ENCODE results near the gene SNAPC3. TPM values are rescaled to one million over a fixed set of nuclear protein-coding genes. Genes with fewer than 3 reads are reported as not detected.
"Not testable (repeated sequence)": the region's sequence is repeated elsewhere in the genome, so short reads cannot be mapped to it uniquely, and the experiment has no call there.

SNAPC3 gene
- total RNA-seq, 2 donors from 2014 or later, result 41.3 to 52.5 TPM

DNA sequence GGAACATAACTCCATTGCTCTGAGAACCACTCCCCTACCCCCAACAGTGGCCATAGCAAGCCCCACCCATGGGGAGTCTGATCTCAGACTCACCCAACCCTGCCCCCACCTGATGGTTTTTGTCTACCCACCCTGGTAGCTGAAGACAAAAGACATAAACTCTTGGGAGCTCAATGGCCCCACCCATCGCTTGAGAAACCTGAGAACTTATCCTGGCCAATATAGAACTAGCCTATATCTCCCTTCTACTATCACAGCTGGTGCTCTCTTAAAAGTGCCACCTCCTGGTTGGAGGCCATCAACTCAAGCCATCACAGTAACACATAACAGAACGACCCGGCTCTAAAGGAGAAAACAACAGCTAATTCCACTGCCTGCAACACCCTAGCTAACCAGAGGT, 47.9 kb upstream of the SNAPC3 start:
- no peak overlapping the region for H3K4me3 Mint-ChIP-seq
- H3K27ac ChIP-seq (ENCODE audit: low read depth, low read length), result no peak overlapping the region
- no peaks in the 10 kb centered on the region for H3K4me1 ChIP-seq (ENCODE audit: control insufficient read depth, insufficient read depth, low read length)
- H3K9me3 Mint-ChIP-seq, result peaks cover 52% of the 10 kb centered on the region
- H3K27me3 Mint-ChIP-seq (ENCODE audit: insufficient read depth), result no peaks in the 10 kb centered on the region
- 81 to 83% methylated on average over 3 of the region's 3 CpGs for WGBS, 2 experiments (ENCODE audit: insufficient coverage in 1 of 2, insufficient read length in 1 of 2)
- no peaks in the 10 kb centered on the region for H3K27me3 ChIP-seq (ENCODE audit: control insufficient read depth, insufficient read depth, low read length, poor library complexity, severe bottlenecking)
- DNase-seq, result peak; percentile 55
- H3K4me3 ChIP-seq (ENCODE audit: low read length), result no peak overlapping the region
- H3K27ac Mint-ChIP-seq, result no peak overlapping the region
- peaks cover 11% of the 10 kb centered on the region for H3K36me3 Mint-ChIP-seq (ENCODE audit: low read depth)
- H3K36me3 ChIP-seq (ENCODE audit: control insufficient read depth, insufficient read depth, low read length), result no peaks in the 10 kb centered on the region
- H3K9ac ChIP-seq (ENCODE audit: extremely low read depth, low read length, poor library complexity, severe bottlenecking), result no peak overlapping the region
- H3K4me1 Mint-ChIP-seq, result peaks cover 5% of the 10 kb centered on the region
- TF ChIP-seq CTCF (conservative IDR thresholded peaks at IDR 0.05), result no peak
- peaks cover 51% of the 10 kb centered on the region for H3K9me3 ChIP-seq (ENCODE audit: control insufficient read depth, low read length)

- H3K27ac ChIP-seq (ENCODE audit: low read depth, low read length), result no peak overlapping the region
- peaks cover 51% of the 10 kb centered on the region for H3K9me3 ChIP-seq (ENCODE audit: control insufficient read depth, low read length)
- Mint-ChIP-seq H3K27me3 (ENCODE audit: insufficient read depth) (no peaks in the 10 kb centered on the region), H3K36me3 (ENCODE audit: low read depth) (peaks cover 11% of the 10 kb centered on the region), H3K9me3 (peaks cover 53% of the 10 kb centered on the region), H3K4me1 (peaks cover 5% of the 10 kb centered on the region), H3K4me3 (no peak overlapping the region), H3K27ac (no peak overlapping the region)
- WGBS, 2 experiments (ENCODE audit: insufficient coverage in 1 of 2, insufficient read length in 1 of 2), result 92 to 100% methylated on average over 3 to 4 of the region's 4 CpGs
- H3K9ac ChIP-seq (ENCODE audit: extremely low read depth, low read length, poor library complexity, severe bottlenecking), result no peak overlapping the region
- H3K4me3 ChIP-seq (ENCODE audit: low read length), result peak overlapping the region; percentile 56
- TF ChIP-seq CTCF (conservative IDR thresholded peaks at IDR 0.05), result no peak
- DNase-seq, result no peak
- no peaks in the 10 kb centered on the region for H3K4me1 ChIP-seq (ENCODE audit: control insufficient read depth, insufficient read depth, low read length)
- no peaks in the 10 kb centered on the region for H3K27me3 ChIP-seq (ENCODE audit: control insufficient read depth, insufficient read depth, low read length, poor library complexity, severe bottlenecking)
- no peaks in the 10 kb centered on the region for H3K36me3 ChIP-seq (ENCODE audit: control insufficient read depth, insufficient read depth, low read length)
Measured at GRCh38 chr9:15377625-15378540, 44.8 kb upstream of the SNAPC3 start.

GRCh38 chr9:15379317-15379716, 43.4 kb upstream of the SNAPC3 start:
- H3K27me3 Mint-ChIP-seq (ENCODE audit: insufficient read depth); H3K27ac ChIP-seq (ENCODE audit: low read depth, low read length); H3K27ac Mint-ChIP-seq; H3K4me1 Mint-ChIP-seq; H3K4me3 ChIP-seq (ENCODE audit: low read length); H3K36me3 ChIP-seq (ENCODE audit: control insufficient read depth, insufficient read depth, low read length); H3K4me1 ChIP-seq (ENCODE audit: control insufficient read depth, insufficient read depth, low read length); H3K4me3 Mint-ChIP-seq; H3K27me3 ChIP-seq (ENCODE audit: control insufficient read depth, insufficient read depth, low read length, poor library complexity, severe bottlenecking); DNase-seq; H3K9ac ChIP-seq (ENCODE audit: extremely low read depth, low read length, poor library complexity, severe bottlenecking): not testable (repeated sequence)
- Mint-ChIP-seq H3K9me3 (peaks cover 42% of the 10 kb centered on the region), H3K36me3 (ENCODE audit: low read depth) (peaks cover 11% of the 10 kb centered on the region)
- H3K9me3 ChIP-seq (ENCODE audit: control insufficient read depth, low read length), result peaks cover 40% of the 10 kb centered on the region
- WGBS, 2 experiments (ENCODE audit: insufficient coverage in 1 of 2, insufficient read length in 1 of 2), result 76 to 100% methylated on average over 3 to 4 of the region's 4 CpGs

- not testable (repeated sequence) for H3K27ac ChIP-seq (ENCODE audit: low read depth, low read length); H3K9ac ChIP-seq (ENCODE audit: extremely low read depth, low read length, poor library complexity, severe bottlenecking); H3K4me3 Mint-ChIP-seq; H3K4me1 ChIP-seq (ENCODE audit: control insufficient read depth, insufficient read depth, low read length); H3K27ac Mint-ChIP-seq; DNase-seq; H3K27me3 Mint-ChIP-seq (ENCODE audit: insufficient read depth); H3K4me1 Mint-ChIP-seq; H3K36me3 ChIP-seq (ENCODE audit: control insufficient read depth, insufficient read depth, low read length); H3K4me3 ChIP-seq (ENCODE audit: low read length); H3K27me3 ChIP-seq (ENCODE audit: control insufficient read depth, insufficient read depth, low read length, poor library complexity, severe bottlenecking)
- Mint-ChIP-seq H3K36me3 (ENCODE audit: low read depth) (peaks cover 11% of the 10 kb centered on the region), H3K9me3 (peaks cover 37% of the 10 kb centered on the region)
- WGBS, 2 experiments (ENCODE audit: insufficient coverage in 1 of 2, insufficient read length in 1 of 2), result 98% methylated on average over 4 of the region's 5 CpGs
- peaks cover 34% of the 10 kb centered on the region for H3K9me3 ChIP-seq (ENCODE audit: control insufficient read depth, low read length)
Measured at GRCh38 chr9:15379888-15380287, 42.8 kb upstream of the SNAPC3 start.

All from endodermal cell (in vitro differentiated cells).